HepG2 (cell line): ENCODE results near the gene ANKRD10. TPM values are rescaled to one million over a fixed set of nuclear protein-coding genes. Genes with fewer than 3 reads are reported as not detected.

Experiments
- ATAC-seq: fragments of 200-7000 bp; cut with Tn5 transposase; 3 replicates; pipeline ENCODE4 v1.9.1; 2020; ENCODE audit warnings: mild to moderate bottlenecking, moderate library complexity
- BruUV-seq: library from RNA; stranded (reverse); fragments of 400-500 nt; replicated peaks from 2 replicates; lab custom pipeline; 2021; lab: Mats Ljungman, UMichigan
- CTCF ChIA-PET: fragments of 300-600 bp; formaldehyde crosslinking; extraction: SDS; loops from one replicate; lab custom pipeline; 2021; ENCODE audit warnings: low total read pairs, inconsistent platforms, low intra/inter-chr PET ratio; lab: Yijun Ruan, JAX
- POLR2A ChIA-PET: fragments of 350-600 bp; sonication (Branson Sonifier 250); formaldehyde crosslinking; loops from one replicate; lab custom pipeline; 2020; ENCODE audit warnings: antibody characterized with exemption, inconsistent platforms; lab: Yijun Ruan, JAX
- DNase-seq: peaks from one replicate; pipeline ENCODE4 v3.0.0-alpha.2; 2015; ENCODE audit warnings: low spot score
- FAIRE-seq: peaks from 3 replicates; lab custom pipeline; 2011; peaks lifted over from hg19 to GRCh38; lab: Jason Lieb, UNC
- H2AFZ ChIP-seq: one replicate; pipeline ENCODE4 v1.6.1; 2011; ENCODE audit warnings: low read length, inconsistent platforms
- H3K27ac ChIP-seq: fragments of 300-600 bp; 3 replicates; pipeline ENCODE4 v1.8.0; 2011; ENCODE audit warnings: mixed run types, mild to moderate bottlenecking, mixed read lengths, low read length, inconsistent platforms; ENCODE audit not compliant: insufficient read depth; ENCODE audit errors: extremely low read length
- H3K27me3 ChIP-seq, 2 experiments: fragments of 200-600 bp in 1 of 2; 2 replicates in 1 of 2; 3 replicates in 1 of 2; pipeline versions ENCODE4 v1.6.0 to v1.8.0; 2011; ENCODE audit warnings: low read length in 2 of 2, mild to moderate bottlenecking in 2 of 2, moderate library complexity in 2 of 2, inconsistent platforms in 1 of 2; ENCODE audit not compliant: insufficient read depth in 2 of 2, control insufficient read depth in 1 of 2
- H3K36me3 ChIP-seq, 2 experiments: fragments of 200-600 bp in 1 of 2; replicated peaks in 1 of 2; 2 replicates in 1 of 2; 3 replicates in 1 of 2; pipeline versions ENCODE4 v1.5.1 to v1.8.0; 2011; ENCODE audit warnings: low read length in 2 of 2, inconsistent platforms in 1 of 2; ENCODE audit not compliant: insufficient read depth in 2 of 2, control insufficient read depth in 1 of 2
- H3K4me1 ChIP-seq: 2 replicates; pipeline ENCODE4 v1.5.1; 2012; ENCODE audit warnings: low read length, inconsistent platforms; ENCODE audit not compliant: insufficient read depth
- H3K4me2 ChIP-seq: 2 replicates; pipeline ENCODE4 v1.6.0; 2011; ENCODE audit warnings: low read depth, low read length, inconsistent platforms
- H3K4me3 ChIP-seq, 3 experiments: fragments of 200-600 bp in 1 of 3; sonication (generic), shearing (Covaris generic) in 1 of 3; replicated peaks in 1 of 3; 2 replicates each; pipeline ENCODE4 v1.5.1; 2011 to 2016; ENCODE audit warnings: low read length in 3 of 3, inconsistent platforms in 2 of 3, low read depth in 2 of 3, mild to moderate bottlenecking in 2 of 3, control low read depth in 1 of 3, mixed read lengths in 1 of 3; ENCODE audit not compliant: insufficient read depth in 1 of 3
- H3K79me2 ChIP-seq: one replicate; pipeline ENCODE4 v1.6.1; 2011; ENCODE audit warnings: low read length, inconsistent platforms; ENCODE audit not compliant: insufficient read depth
- H3K9ac ChIP-seq: 2 replicates; pipeline ENCODE4 v1.6.0; 2011; ENCODE audit warnings: mild to moderate bottlenecking, low read depth, low read length, inconsistent platforms; ENCODE audit not compliant: insufficient read depth
- H3K9me3 ChIP-seq: 2 replicates; pipeline ENCODE4 v1.5.1; 2012; ENCODE audit warnings: mild to moderate bottlenecking, low read length
- H4K20me1 ChIP-seq: 2 replicates; pipeline ENCODE4 v1.6.0; 2011; ENCODE audit warnings: inconsistent platforms, mild to moderate bottlenecking, low read length, moderate library complexity; ENCODE audit not compliant: insufficient read depth
- ATM ChIP-seq: fragments of 450-650 bp; IDR thresholded peaks from 2 replicates; pipeline ENCODE4 v1.7.1; 2017; ENCODE audit warnings: mild to moderate bottlenecking, borderline replicate concordance
- ETS1 ChIP-seq: sonication (generic); formaldehyde crosslinking; IDR thresholded peaks from 2 replicates; pipeline ENCODE4 v1.4.0; 2020; ENCODE audit warnings: missing genetic modification reagents
- FOXK2 ChIP-seq: fragments of 450-650 bp; IDR thresholded peaks from 2 replicates; pipeline ENCODE4 v1.6.1; 2016
- ISX ChIP-seq: sonication (generic); formaldehyde crosslinking; conservative IDR thresholded peaks from 2 replicates; pipeline ENCODE4 v1.5.0; 2020; ENCODE audit warnings: missing genetic modification reagents
- NKX3-1 ChIP-seq: sonication (generic); formaldehyde crosslinking; IDR thresholded peaks from 2 replicates; pipeline ENCODE4 v1.5.0; 2020; ENCODE audit warnings: missing genetic modification reagents
- PAX8 ChIP-seq: sonication (generic); formaldehyde crosslinking; IDR thresholded peaks from 2 replicates; pipeline ENCODE4 v1.8.0; 2022; ENCODE audit warnings: mild to moderate bottlenecking, missing genetic modification reagents, borderline replicate concordance
- PREB ChIP-seq: sonication (generic); formaldehyde crosslinking; IDR thresholded peaks from 2 replicates; pipeline ENCODE4 v1.4.0; 2020; ENCODE audit warnings: missing genetic modification reagents
- THAP8 ChIP-seq: sonication (generic); formaldehyde crosslinking; IDR thresholded peaks from 2 replicates; pipeline ENCODE4 v1.5.1; 2020; ENCODE audit warnings: missing genetic modification reagents, mild to moderate bottlenecking, borderline replicate concordance
- ZBTB14 ChIP-seq: sonication (generic); formaldehyde crosslinking; IDR thresholded peaks from 2 replicates; pipeline ENCODE4 v1.4.0; 2020; ENCODE audit warnings: missing genetic modification reagents
- ZNF142 ChIP-seq: sonication (generic); formaldehyde crosslinking; IDR thresholded peaks from 2 replicates; pipeline ENCODE4 v1.4.0; 2020; ENCODE audit warnings: missing genetic modification reagents
- ZNF652 ChIP-seq: IDR thresholded peaks from 2 replicates; pipeline ENCODE4 v1.6.1; 2016; ENCODE audit warnings: low read depth, borderline replicate concordance
- ZNF790 ChIP-seq: sonication (generic); formaldehyde crosslinking; IDR thresholded peaks from 2 replicates; pipeline ENCODE4 v1.8.0; 2022; ENCODE audit warnings: missing genetic modification reagents, mild to moderate bottlenecking, borderline replicate concordance
- ZSCAN21 ChIP-seq: sonication (generic); formaldehyde crosslinking; IDR thresholded peaks from 2 replicates; pipeline ENCODE4 v1.8.0; 2022; ENCODE audit warnings: mild to moderate bottlenecking, missing genetic modification reagents, moderate library complexity, borderline replicate concordance
- WGBS: methylation state at CpG from one replicate; pipeline ENCODE4 v1.1.6; 2017; ENCODE audit warnings: low lambda C conversion rate; 5-methylcytosine and 5-hydroxymethylcytosine counted together
- in situ Hi-C: cut with HindIII; loops from 2 replicates; pipeline ENCODE4 v1.10.0; 2017; ENCODE audit warnings: low pct_unique_long_range_greater_than_20kb; ENCODE audit not compliant: extremely low pct_ligation_motif_present
- intact Hi-C: fragments of 100-400 bp; cut with micrococcal nuclease; formaldehyde crosslinking; loops from one replicate; pipeline ENCODE4 v1.10.0; 2022; ENCODE audit not compliant: unreplicated experiment
- polyA plus RNA-seq, 8 experiments: library from polyadenylated mRNA; depleted of rRNA in 3 of 8; stranded (reverse) in 7 of 8; unstranded in 1 of 8; fragments of >200 nt; fragmentation: Illumina TruSeq in 4 of 8; extraction: Trizol in 4 of 8; gene quantifications; 2 replicates each; pipeline versions ENCODE4 v1.2.1 to v1.2.3, GENCODE V29; 2011 to 2016; ENCODE audit warnings: low read depth in 4 of 8, missing spikeins in 1 of 8, mixed read lengths in 1 of 8; ENCODE audit not compliant: insufficient read depth in 1 of 8
- total RNA-seq, 5 experiments: library from RNA; depleted of rRNA; stranded (reverse); fragments of >200 nt; fragmentation: Illumina TruSeq; extraction: Trizol; gene quantifications; 2 replicates each; pipeline ENCODE4 v1.2.3, GENCODE V29; 2016; ENCODE audit warnings: low read depth in 1 of 5

Gene ANKRD10
- total and polyA plus RNA-seq, 2 of the 13 experiments (the other 11 are each of a cell fraction or from before 2014, with no cell fraction given): 108 to 115 TPM

GRCh38 chr13:110942248-110942981 is 27.5 kb upstream of the ANKRD10 start:
- BruUV-seq: no TSS peak
- TF ChIP-seq PREB (CRISPR knock-in tag) (no peak), ZNF652 (CRISPR knock-in tag) (no peak), PAX8 (CRISPR knock-in tag) (no peak), ZSCAN21 (CRISPR knock-in tag) (no peak), THAP8 (CRISPR knock-in tag) (no peak), ZBTB14 (CRISPR knock-in tag) (no peak), ISX (no peak), NKX3-1 (CRISPR knock-in tag) (no peak), FOXK2 (no peak), ZNF142 (no peak), ZNF790 (CRISPR knock-in tag) (no peak), ETS1 (CRISPR knock-in tag) (no peak), ATM (no peak)

More at GRCh38 chr13:110942248-110942981, 27.5 kb upstream of the ANKRD10 start:
- Histone ChIP-seq H3K4me1 (no peaks in the 10 kb centered on the region), H3K9ac (no peak overlapping the region), H3K9me3 (no peaks in the 10 kb centered on the region), H3K36me3 (no peaks in the 10 kb centered on the region), H3K27me3 (peaks cover under 1 to 4% of the 10 kb centered on the region in 2 experiments; a peak in 3 of 5 replicates), H4K20me1 (no peaks in the 10 kb centered on the region), H3K79me2 (no peaks in the 10 kb centered on the region), H2AFZ (no peak overlapping the region), H3K4me3 (no peak overlapping the region), H3K4me2 (no peak overlapping the region), H3K27ac (no peak overlapping the region)
- ATAC-seq: no peak
- no peak for FAIRE-seq
- CTCF ChIA-PET: interaction anchor here (2.9 kb wide), 1 partner anchor 108 kb away, joined by 25 read pairs; no protein-coding TSS in a partner anchor
- intact Hi-C loops: loop anchor here (10.0 kb wide), 1 partner anchor 272 kb away; no protein-coding TSS in a partner anchor
- WGBS: 27% methylated on average over 4 of the region's 4 CpGs
- in situ Hi-C loops: loop anchor here (10.0 to 25.0 kb wide), 2 partner anchors 92 to 270 kb away; no protein-coding TSS in a partner anchor
- POLR2A ChIA-PET: no interaction called here
- no peak for DNase-seq
